Measurements from ENCODE around the gene CHD3. TPM values are rescaled to one million over a fixed set of nuclear protein-coding genes. Genes with fewer than 3 reads are reported as not detected.

Gene CHD3
- total and polyA plus RNA-seq, 2 donors (not counting 1 experiment from before 2014, with no cell fraction given), result 68.1 to 69.1 TPM

- ChIA-PET POLR2A (interaction anchor here (0.6 to 2.7 kb wide), 5 partner anchors 8 to 359 kb away, joined by 3 to 14 read pairs (median 4); partner anchors contain the start of genes CYB5D1, KDM6B and NAA38), CTCF (interaction anchor here (0.9 to 3.7 kb wide), 10 partner anchors 9 to 218 kb away, joined by 3 to 26 read pairs (median 4); partner anchors contain the start of genes CYB5D1, NAA38 and RNF227)
- Histone ChIP-seq H3K9ac (ENCODE audit: low read length) (peak overlapping the region; percentile 100), H3K9me3 (ENCODE audit: control extremely low read depth in 1 of 3, control insufficient read depth in 2 of 3, insufficient read depth in 1 of 3, low read length in 2 of 3) (no peaks in the 10 kb centered on the region), H3K36me3 (replicated peaks in 1 of 2; ENCODE audit: control extremely low read depth in 1 of 2, control insufficient read depth in 1 of 2, extremely low read depth in 1 of 2, insufficient read depth in 2 of 2, low read length in 1 of 2) (peaks cover 0 to 11% of the 10 kb centered on the region in 2 experiments), H2AFZ (ENCODE audit: insufficient read depth, low read depth, low read length, poor library complexity, severe bottlenecking) (no peak overlapping the region), H3K4me2 (replicated peaks; ENCODE audit: low read depth, low read length, poor library complexity, severe bottlenecking) (peak overlapping the region; percentile 100), H3K27me3 (replicated peaks in 1 of 4; ENCODE audit: control extremely low read depth in 1 of 4, control insufficient read depth in 3 of 4, insufficient read depth in 4 of 4, low read length in 3 of 4) (no peaks in the 10 kb centered on the region), H3K4me1 (ENCODE audit: control insufficient read depth in 2 of 2, insufficient read depth in 2 of 2, low read length in 2 of 2) (peaks cover 40 to 73% of the 10 kb centered on the region in 2 donors), H3K27ac (ENCODE audit: low read length in 2 of 2) (peak overlapping the region; percentile 100), H3K79me2 (ENCODE audit: control insufficient read depth, insufficient read depth, low read length) (peaks cover 28% of the 10 kb centered on the region), H4K20me1 (ENCODE audit: control insufficient read depth, insufficient read depth, low read length, poor library complexity, severe bottlenecking) (peaks cover 49% of the 10 kb centered on the region), H3K4me3 (ENCODE audit: control extremely low read depth in 1 of 5, extremely low read depth in 1 of 5, insufficient read depth in 1 of 5, low read depth in 2 of 5, low read length in 4 of 5) (peak overlapping the region; percentile 27 to 95 (median 84))
- peak overlapping the region; percentile 100 for H3K4me3 Mint-ChIP-seq
- DNase-seq (peak; percentile 95), ATAC-seq (ENCODE audit: low read depth) (peak; percentile 14)
- H3K4me1 Mint-ChIP-seq, result peaks cover 61% of the 10 kb centered on the region
- no peaks in the 10 kb centered on the region for H3K9me3 Mint-ChIP-seq (ENCODE audit: insufficient read depth)
- H3K27me3 Mint-ChIP-seq, result no peaks in the 10 kb centered on the region
- intact Hi-C loops (cut with micrococcal nuclease), result loop anchor here (1.0 to 10.0 kb wide), 5 partner anchors 9 to 405 kb away; partner anchors contain the start of genes FXR2, TP53 and WRAP53
- peak overlapping the region; percentile 100 for H3K27ac Mint-ChIP-seq
- under 1% methylated on average over 46 of the region's 46 CpGs for WGBS (ENCODE audit: insufficient coverage)
- TF ChIP-seq EZH2 (IDR thresholded peaks at IDR 0.05; ENCODE audit: borderline replicate concordance, insufficient read depth, low read depth, low read length, poor library complexity, severe bottlenecking), result no peak
- no peak for TF ChIP-seq CTCF (IDR thresholded peaks at IDR 0.05)
Observed at GRCh38 chr17:7841915-7842379, 46.6 kb upstream of the CHD3 start.

All from B cell (primary cell).